ENCODE data around the gene ACAP3.

DNA sequence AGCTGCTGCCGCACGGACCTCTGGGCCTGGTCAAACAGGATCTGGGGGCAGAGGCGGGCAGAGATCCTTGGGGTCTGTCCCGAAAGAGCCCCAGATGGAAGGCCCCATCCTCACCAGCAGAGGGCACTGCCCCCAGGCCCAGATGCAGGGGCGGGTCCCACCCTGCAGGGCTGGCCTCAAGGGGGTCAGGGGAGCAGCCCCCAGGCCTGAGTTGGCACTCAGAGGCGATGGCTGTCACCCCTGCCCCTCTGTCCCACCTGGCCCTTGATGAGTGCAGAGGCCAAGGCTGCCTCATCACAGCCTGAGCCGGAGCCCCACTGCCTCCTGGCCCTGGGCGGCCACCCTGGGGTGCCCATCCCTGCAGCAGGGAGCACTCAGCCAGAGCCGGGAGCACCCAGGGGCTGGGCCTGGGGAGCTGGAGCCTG, 5.7 kb downstream of the ACAP3 start:
- TF ChIP-seq, protein P1, sequence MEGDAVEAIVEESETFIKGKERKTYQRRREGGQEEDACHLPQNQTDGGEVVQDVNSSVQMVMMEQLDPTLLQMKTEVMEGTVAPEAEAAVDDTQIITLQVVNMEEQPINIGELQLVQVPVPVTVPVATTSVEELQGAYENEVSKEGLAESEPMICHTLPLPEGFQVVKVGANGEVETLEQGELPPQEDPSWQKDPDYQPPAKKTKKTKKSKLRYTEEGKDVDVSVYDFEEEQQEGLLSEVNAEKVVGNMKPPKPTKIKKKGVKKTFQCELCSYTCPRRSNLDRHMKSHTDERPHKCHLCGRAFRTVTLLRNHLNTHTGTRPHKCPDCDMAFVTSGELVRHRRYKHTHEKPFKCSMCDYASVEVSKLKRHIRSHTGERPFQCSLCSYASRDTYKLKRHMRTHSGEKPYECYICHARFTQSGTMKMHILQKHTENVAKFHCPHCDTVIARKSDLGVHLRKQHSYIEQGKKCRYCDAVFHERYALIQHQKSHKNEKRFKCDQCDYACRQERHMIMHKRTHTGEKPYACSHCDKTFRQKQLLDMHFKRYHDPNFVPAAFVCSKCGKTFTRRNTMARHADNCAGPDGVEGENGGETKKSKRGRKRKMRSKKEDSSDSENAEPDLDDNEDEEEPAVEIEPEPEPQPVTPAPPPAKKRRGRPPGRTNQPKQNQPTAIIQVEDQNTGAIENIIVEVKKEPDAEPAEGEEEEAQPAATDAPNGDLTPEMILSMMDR (IDR thresholded peaks at IDR 0.05) = peak; percentile 71
- TF ChIP-seq, protein P2, sequence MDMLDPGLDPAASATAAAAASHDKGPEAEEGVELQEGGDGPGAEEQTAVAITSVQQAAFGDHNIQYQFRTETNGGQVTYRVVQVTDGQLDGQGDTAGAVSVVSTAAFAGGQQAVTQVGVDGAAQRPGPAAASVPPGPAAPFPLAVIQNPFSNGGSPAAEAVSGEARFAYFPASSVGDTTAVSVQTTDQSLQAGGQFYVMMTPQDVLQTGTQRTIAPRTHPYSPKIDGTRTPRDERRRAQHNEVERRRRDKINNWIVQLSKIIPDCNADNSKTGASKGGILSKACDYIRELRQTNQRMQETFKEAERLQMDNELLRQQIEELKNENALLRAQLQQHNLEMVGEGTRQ (CRISPR knock-in tag; IDR thresholded peaks at IDR 0.05) = no peak
- TF ChIP-seq NR1H2 (CRISPR knock-in tag; IDR thresholded peaks at IDR 0.05) (no peak), ZNF263 (CRISPR knock-in tag; IDR thresholded peaks at IDR 0.05; ENCODE audit: low read depth) (peak; percentile 73), GRHL2 (CRISPR knock-in tag; IDR thresholded peaks at IDR 0.05; ENCODE audit: insufficient replicate concordance, severe bottlenecking) (no peak), TCF7 (CRISPR knock-in tag; IDR thresholded peaks at IDR 0.05; ENCODE audit: low read depth) (no peak), FOXK1 (CRISPR knock-in tag; IDR thresholded peaks at IDR 0.05) (no peak), NR3C1 (CRISPR knock-in tag; conservative IDR thresholded peaks at IDR 0.05; ENCODE audit: low read depth) (no peak), ZNF138 (CRISPR knock-in tag; conservative IDR thresholded peaks at IDR 0.05) (no peak)
- TF ChIP-seq, protein P3, sequence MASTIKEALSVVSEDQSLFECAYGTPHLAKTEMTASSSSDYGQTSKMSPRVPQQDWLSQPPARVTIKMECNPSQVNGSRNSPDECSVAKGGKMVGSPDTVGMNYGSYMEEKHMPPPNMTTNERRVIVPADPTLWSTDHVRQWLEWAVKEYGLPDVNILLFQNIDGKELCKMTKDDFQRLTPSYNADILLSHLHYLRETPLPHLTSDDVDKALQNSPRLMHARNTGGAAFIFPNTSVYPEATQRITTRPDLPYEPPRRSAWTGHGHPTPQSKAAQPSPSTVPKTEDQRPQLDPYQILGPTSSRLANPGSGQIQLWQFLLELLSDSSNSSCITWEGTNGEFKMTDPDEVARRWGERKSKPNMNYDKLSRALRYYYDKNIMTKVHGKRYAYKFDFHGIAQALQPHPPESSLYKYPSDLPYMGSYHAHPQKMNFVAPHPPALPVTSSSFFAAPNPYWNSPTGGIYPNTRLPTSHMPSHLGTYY (CRISPR knock-in tag; IDR thresholded peaks at IDR 0.05) = no peak
- TF ChIP-seq, protein P4, sequence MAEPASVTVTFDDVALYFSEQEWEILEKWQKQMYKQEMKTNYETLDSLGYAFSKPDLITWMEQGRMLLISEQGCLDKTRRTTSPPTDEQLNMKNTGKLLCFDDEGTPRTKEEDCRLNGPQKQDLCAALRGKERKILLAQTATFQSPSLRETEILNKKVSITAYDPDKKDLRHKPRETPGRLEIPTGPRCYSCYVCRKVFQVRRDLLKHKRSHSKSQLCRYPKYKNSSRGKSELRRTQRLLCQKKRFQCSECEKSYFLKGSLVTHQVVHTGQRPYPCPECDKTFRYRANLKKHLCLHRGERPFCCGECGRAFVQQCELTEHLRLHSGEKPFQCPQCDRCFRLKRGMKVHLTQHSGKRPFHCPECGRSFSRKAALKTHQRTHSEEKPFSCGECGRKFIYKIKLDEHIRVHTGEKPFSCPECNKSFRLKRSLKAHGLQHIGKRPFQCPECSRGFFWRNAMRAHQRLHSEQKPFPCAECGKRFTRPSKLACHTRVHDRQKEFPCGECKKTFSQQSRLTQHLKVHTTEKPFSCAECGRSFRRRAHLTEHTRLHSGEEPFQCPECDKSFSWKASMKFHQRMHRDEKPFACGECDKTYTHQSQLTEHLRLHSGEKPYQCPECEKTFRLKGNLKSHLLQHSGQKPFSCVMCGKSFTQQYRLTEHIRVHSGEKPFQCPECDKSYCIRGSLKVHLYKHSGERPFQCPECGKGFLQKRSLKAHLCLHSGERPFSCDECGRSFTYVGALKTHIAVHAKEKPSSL (CRISPR knock-in tag; conservative IDR thresholded peaks at IDR 0.05) = no peak
- TF ChIP-seq, protein P5, sequence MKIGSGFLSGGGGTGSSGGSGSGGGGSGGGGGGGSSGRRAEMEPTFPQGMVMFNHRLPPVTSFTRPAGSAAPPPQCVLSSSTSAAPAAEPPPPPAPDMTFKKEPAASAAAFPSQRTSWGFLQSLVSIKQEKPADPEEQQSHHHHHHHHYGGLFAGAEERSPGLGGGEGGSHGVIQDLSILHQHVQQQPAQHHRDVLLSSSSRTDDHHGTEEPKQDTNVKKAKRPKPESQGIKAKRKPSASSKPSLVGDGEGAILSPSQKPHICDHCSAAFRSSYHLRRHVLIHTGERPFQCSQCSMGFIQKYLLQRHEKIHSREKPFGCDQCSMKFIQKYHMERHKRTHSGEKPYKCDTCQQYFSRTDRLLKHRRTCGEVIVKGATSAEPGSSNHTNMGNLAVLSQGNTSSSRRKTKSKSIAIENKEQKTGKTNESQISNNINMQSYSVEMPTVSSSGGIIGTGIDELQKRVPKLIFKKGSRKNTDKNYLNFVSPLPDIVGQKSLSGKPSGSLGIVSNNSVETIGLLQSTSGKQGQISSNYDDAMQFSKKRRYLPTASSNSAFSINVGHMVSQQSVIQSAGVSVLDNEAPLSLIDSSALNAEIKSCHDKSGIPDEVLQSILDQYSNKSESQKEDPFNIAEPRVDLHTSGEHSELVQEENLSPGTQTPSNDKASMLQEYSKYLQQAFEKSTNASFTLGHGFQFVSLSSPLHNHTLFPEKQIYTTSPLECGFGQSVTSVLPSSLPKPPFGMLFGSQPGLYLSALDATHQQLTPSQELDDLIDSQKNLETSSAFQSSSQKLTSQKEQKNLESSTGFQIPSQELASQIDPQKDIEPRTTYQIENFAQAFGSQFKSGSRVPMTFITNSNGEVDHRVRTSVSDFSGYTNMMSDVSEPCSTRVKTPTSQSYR (CRISPR knock-in tag; IDR thresholded peaks at IDR 0.05) = no peak
- TF ChIP-seq, protein P6, sequence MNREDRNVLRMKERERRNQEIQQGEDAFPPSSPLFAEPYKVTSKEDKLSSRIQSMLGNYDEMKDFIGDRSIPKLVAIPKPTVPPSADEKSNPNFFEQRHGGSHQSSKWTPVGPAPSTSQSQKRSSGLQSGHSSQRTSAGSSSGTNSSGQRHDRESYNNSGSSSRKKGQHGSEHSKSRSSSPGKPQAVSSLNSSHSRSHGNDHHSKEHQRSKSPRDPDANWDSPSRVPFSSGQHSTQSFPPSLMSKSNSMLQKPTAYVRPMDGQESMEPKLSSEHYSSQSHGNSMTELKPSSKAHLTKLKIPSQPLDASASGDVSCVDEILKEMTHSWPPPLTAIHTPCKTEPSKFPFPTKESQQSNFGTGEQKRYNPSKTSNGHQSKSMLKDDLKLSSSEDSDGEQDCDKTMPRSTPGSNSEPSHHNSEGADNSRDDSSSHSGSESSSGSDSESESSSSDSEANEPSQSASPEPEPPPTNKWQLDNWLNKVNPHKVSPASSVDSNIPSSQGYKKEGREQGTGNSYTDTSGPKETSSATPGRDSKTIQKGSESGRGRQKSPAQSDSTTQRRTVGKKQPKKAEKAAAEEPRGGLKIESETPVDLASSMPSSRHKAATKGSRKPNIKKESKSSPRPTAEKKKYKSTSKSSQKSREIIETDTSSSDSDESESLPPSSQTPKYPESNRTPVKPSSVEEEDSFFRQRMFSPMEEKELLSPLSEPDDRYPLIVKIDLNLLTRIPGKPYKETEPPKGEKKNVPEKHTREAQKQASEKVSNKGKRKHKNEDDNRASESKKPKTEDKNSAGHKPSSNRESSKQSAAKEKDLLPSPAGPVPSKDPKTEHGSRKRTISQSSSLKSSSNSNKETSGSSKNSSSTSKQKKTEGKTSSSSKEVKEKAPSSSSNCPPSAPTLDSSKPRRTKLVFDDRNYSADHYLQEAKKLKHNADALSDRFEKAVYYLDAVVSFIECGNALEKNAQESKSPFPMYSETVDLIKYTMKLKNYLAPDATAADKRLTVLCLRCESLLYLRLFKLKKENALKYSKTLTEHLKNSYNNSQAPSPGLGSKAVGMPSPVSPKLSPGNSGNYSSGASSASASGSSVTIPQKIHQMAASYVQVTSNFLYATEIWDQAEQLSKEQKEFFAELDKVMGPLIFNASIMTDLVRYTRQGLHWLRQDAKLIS (CRISPR knock-in tag; IDR thresholded peaks at IDR 0.05; ENCODE audit: borderline replicate concordance) = no peak

All from WTC11 (cell line).